Measurements from ENCODE around the gene FHOD3.
"Not testable (repeated sequence)": the region's sequence is repeated elsewhere in the genome, so short reads cannot be mapped to it uniquely, and the experiment has no call there.

The FHOD3 gene

DNA sequence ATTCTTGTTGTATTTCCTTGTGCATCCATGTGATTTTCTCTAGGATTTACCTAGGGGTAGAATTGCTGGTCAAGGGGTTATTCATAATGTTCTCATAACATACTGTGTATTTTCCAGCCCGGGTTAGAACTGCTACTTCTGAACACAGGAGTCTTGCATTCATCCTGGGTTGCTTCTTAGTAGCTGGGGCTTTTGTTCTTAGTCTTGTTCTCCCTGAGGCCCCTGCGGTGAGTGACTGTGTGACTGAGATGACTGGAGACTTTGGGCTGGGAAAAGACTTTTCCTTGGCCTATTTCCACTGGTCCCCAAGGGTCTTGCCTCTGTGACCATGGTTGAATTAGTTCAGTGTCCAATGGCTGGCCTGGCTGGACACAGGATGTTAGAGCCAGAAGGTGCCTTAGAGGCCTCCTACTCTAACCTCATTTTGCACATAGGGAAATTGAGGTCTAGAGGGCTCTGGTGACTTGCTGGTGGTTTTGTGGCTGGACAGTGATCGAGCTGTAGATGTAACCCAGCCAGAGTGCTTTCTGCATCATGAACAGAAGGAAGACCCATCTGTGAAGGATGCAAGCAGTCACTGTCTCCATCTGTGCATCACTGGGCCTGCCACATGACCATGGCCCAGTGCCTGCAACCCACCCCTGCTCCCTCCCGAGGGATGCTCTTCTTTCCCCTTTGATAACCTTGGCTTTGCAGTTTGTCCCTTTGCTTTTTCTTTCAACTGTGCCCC lies 233.3 kb downstream of the FHOD3 start:
- no peak for DNase-seq

- DNase-seq: no peak
These were observed 234.1 kb downstream of the FHOD3 start for GRCh38 chr18:36531636-36532035.

GRCh38 chr18:36532394-36532793 lies 234.9 kb downstream of the FHOD3 start:
- DNase-seq: no peak

- DNase-seq: no peak
These were observed 235.3 kb downstream of the FHOD3 start for GRCh38 chr18:36532815-36533214.

DNA sequence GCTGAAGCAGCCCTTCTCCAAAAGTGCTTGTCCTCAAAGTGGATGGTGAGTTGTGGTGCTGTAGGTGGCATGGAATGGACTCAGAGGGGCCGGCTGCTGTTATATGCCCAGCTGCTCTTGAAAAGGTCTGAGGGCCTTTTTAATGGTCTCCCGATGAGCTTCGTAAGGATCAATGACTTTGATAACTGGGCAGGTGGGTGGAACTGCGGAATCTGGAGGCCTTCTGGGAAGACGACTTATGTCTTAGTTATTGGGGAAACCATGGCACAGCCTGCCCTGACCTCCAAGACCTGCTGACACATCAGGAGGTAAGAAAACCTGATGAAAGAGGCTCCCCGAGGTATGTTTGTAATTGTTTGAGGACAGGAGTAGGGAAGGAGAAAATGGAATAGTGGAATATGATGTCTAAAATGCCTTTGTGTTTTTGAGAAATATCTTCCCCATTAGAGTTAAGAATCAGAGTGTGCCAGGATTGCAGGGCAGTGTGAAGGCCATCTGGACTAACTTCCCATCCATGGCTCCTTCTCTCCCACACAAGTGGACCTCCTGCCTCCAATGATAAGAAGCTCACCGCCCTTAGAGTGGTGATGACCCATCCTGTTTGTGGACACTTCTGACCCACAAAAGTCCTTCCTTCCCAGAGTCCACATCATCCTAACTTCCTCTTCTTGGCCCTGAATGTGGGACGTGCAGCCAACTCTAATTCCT lies 236.1 kb downstream of the FHOD3 start:
- no peak for DNase-seq

GRCh38 chr18:36534154-36534688 lies 236.7 kb downstream of the FHOD3 start:
- DNase-seq: no peak

GRCh38 chr18:36535202-36535935 lies 237.9 kb downstream of the FHOD3 start:
- no peak for DNase-seq

- no peak for DNase-seq
These were observed 238.9 kb downstream of the FHOD3 start for GRCh38 chr18:36536426-36536825.

DNA sequence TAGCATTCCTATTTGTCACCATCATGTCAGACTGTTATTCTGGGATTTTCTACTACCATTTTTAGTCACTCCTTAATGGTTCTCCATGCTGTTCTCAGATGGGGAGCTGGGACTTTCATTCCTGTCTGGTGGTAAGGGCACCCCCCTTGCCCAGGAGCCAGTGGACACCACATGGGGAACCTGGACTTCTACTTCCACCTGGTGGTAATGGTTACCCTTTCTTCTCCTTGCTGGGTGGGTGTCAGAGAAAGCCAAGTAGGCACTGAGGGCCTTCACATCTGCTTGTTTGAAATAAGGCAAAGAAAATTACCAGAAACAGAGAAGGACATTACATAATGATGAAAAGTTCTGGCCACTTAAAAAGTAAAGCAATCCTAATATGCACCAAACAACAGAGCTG lies 239.8 kb downstream of the FHOD3 start:
- DNase-seq: no peak

GRCh38 chr18:36539674-36540231 lies 242.2 kb downstream of the FHOD3 start:
- no peak for DNase-seq

DNA sequence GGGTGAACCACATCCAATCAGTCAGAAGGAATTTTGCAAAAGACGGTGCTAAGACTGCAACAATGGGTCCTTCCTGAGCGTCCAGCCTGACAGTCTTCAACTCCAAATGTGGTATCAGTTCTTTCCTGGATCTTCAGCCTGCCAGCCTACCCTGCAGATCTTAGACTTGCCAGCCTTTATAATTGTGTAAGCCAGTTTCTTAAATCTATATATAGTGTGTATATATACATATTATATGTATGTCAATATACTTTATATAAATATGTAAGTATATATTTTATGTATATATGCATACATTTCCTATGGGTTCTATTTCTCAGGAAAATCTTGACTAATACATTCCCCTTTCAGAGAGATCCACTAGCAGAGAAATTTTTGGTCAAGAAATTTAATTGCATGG lies 245.5 kb downstream of the FHOD3 start:
- DNase-seq: no peak

DNA sequence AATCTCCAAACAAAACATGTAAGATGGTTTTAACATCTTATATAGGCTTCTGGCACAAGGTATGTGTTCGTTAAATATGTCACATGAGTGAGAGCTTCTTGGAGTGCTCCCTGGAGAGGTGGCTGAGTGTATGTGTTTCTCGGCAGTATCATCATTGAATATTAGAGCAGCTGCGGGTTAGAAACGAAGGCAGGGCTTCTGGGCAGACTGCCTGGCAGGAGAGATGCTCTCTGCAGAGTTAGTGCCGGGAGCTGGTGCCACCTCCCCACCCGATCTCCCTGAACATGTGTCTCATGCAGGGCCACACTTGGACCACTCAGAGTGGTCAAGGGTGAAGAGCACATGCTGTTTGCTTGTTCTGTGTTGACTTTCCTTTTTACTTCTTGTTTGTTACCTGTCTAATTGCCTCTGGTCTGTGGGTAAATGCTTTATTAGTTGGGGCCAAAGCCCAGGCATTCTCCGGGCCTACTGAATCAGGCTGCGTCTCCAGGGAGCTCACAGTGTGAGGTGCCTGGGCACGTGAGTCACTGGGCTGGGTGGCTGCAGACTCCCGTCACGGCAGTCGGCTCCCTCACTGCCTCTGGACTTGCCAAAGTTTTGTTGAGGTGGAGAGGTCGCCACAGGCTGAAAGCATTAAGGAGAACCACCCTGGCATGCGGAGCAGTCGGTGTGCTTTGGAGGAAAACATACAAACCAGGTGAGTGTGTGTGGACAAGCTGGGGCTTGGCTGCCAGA lies 246.6 kb downstream of the FHOD3 start:
- no peak for DNase-seq

DNA sequence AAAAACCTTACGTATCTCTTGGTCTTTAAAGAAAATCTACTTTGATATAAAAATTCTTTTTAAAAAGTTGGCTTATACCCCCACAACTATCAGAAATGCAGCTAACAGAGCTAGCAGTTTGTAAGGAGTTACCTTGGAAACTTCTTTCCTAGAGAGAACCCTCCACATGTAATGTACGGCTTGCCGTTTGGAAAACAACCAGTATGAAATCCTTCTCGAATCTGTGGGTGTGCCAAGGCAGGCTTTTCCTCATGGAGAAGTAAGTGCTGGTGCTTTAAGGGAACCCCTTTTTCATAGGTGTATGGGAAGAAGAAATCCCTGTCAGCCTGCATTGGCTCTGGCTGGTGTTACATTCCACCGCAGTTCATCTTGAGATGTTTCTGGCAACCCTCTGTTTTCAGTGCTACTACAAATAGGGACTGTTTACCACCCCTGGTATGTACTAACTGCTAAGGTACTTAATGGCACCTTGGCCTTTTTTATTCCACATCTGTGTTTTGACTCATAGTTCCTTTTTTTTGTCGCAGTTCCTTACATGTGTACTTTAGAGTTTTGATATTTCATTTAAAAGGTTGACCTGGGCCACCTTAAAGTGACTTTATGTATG lies 248.4 kb downstream of the FHOD3 start:
- no peak for DNase-seq

DNA sequence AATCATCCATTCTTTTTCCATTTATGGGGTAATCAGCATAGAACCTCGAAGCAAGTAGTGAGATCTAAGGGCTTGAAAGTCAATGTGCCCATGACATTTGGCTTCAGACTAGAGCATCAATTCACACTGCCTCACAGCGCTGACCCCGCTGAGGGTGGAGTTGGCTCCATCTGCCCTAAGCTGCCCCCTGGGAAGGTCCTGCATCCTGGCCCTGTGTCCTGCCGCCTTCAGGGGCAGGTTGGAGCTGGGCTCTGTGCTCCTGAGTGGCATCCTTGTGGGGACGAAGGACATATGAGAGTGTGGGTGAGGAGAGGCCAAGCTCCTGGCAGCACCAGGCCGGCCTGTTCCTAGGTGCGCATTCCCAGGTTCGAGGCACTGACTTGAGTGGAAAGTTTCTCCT lies 249.4 kb downstream of the FHOD3 start:
- DNase-seq: no peak

GRCh38 chr18:36547544-36547943 lies 250.0 kb downstream of the FHOD3 start:
- DNase-seq: no peak

DNA sequence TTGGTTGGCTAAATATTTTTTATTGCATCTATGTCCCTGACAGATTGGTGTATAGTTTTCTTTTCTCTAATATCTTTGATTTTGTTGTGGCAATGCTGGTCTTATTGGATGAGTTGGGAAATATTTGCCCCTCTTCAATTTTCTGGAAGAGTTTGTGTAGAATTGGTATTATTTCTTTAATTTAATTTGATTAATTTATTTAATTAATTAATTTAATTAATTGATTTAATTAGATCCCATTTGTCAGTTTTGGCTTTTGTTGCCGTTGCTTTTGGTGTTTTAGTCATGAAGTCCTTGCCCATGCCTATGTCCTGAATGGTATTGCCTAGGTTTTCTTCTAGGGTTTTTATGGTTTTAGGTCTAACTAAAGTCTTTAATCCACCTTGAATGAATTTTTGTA lies 253.8 kb downstream of the FHOD3 start:
- not testable (repeated sequence) for DNase-seq

- DNase-seq: no peak
These were observed 260.7 kb downstream of the FHOD3 start for GRCh38 chr18:36558234-36558633.

DNA sequence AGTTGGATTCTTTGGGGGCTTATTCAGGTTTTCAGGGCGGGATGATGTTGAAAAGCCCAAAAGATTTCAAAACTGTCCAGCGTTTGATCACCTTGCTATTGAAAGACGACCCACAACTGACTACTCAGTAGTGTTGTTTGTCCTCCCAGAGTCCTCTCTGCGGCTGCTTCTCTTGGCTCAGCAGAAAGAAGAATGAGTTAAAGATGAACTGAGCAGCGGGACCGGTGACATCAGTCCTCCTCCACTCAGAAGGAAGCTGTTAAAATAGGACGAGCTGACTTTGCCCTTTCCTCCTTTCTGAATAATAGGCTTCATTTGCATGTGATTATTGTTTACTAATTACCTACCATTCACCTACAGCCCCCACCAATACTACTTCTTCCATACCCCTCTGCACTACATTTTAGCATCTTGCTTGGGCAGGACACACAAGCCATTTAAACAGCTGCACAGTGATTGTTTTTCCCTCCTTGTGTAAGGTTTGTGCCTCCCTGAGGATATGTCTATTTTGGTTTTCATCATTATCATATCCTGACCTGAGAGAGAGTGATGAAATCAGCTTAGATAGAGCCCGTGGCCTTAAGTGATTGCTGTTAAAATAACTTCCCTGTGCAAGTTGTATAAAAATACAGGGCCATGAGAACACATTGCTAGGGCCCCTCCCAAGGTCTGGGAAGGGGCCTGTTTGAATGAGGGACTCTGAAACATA lies 261.8 kb downstream of the FHOD3 start:
- no peak for DNase-seq

- no peak for DNase-seq
These were observed 262.7 kb downstream of the FHOD3 start for GRCh38 chr18:36560187-36560586.

DNA sequence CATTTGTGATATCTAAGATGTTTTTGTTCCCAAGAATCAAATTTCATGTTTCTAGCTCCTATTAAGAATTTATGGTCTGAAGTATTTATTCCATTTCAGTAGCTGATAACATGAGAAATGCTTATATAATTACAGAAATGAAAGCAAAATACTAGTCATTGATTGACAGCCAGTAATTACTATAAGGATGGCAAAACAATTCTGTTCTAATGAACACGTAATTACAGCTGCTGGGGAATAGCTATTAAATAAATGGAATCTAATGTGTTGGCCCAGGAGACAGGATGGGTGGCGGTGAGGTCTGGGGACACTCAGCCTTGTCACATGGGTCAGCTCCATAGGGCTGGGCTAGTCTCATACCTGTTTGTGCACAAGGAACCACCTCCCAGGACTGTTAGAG lies 263.5 kb downstream of the FHOD3 start:
- DNase-seq: no peak

DNA sequence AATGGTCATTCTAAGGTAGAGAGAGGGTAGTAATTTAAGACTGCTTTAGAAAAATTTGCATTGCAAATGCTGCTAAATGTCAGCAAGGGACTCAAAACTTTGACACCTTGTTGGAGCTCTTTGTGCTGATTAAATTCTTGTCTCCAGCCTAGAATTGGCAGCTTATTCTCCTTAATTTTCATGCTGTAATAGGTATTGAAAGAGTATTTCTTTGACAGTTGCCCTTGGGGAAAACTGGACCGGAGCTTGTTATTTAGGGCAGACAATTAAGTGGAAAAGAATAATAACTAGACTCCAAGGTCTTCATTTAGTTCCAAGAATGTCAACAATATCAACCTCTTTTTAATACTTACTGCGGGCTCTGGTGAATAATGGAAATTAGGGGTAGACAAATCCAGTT lies 267.3 kb downstream of the FHOD3 start:
- no peak for DNase-seq

DNA sequence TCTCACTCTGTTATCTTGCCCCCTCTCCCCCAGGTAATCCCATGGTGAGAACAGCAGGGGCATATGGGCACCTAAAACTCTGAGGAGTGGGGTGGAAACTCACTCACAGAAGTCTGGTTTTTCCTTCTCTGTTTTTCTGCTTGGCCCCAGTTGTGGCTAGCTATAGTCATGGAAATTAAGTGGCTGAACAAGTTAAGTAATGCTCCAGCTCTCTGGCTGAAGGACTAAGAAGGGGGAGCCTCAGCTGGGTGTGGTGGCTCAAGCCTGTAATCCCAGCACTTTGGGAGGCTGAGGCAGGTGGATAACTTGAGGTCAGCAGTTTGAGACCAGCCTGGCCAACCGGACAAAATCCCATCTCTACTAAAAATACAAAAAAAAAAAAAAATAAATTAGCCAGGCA lies 270.3 kb downstream of the FHOD3 start:
- no peak for DNase-seq

Measured in stimulated activated CD4-positive, alpha-beta T cell treated with anti-CD3 and anti-CD28 coated beads, Interleukin-2, amount 100 ng/mL, for 48 hours (primary cell).